ENCODE data around the gene ZNF333. TPM values are rescaled to one million over a fixed set of nuclear protein-coding genes. Genes with fewer than 3 reads are reported as not detected.
"Not testable (repeated sequence)": the region's sequence is repeated elsewhere in the genome, so short reads cannot be mapped to it uniquely, and the experiment has no call there.

Gene ZNF333
- total RNA-seq, 1 donor from 2014 or later, result 11.4 TPM

DNA sequence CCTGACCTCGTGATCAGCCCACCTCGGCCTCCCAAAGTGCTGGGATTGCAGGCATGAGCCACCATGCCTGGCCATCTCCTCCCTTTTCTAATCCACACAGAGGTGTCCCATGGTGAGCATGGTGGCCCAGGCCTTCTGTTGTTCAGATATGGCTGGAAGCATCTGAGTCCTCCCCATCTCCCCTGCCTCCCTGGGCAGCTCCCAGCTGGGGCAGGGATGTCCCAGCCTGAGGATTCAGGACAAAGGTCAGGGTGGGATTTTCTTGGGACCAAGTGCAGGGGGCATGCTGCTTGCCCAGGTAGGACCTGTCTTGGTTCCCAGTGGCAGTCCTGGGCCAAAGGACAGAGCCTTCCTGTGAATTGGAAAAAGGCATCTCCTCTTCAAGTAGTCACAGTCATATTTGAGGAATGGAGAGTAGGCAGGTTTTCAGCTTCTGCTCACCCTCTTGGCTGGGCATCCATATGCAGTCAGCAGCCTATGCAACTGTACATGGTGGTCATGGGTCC is 77.7 kb downstream of the ZNF333 start:
- intact Hi-C loops (cut with micrococcal nuclease), result no loop called here

DNA sequence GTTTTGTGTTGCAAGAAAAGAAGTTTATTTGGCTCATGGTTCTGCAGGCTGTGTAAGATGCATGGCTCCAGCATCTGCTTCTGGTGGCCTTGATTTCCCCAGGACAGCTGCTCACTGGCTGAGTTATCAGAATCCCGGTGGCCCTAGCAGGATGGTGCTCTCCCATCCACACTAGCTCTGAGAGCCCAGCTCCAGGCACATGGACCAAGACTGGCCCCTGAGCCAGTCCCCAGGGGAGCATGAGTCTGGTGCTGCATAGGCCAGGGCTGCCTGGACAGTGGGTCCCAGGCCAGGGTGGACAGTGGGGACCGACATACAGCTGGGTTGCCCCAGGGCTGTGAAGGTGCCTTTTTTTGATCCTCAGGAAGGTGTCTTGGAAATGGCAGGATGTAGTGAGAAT is 78.2 kb downstream of the ZNF333 start:
- intact Hi-C loops (cut with micrococcal nuclease), result no loop called here

DNA sequence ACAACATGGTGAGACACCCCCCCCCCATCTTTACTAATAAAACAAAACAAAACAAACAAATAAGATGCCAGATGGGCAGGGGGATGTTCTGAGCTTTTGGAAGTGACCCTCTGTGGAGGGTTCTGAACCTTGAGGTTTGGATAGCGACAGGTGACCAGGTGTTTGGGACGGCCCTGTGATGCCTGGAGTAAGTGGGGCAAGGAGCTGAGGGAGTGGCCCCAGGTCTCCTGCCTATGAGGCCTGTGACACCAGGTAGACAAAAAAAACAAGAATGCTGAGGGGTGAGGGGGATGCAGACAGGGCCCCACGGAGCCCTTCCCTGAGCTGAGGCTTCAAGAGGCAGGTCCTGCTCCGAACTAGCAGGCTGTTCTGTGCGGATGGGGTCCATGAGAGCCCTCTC is 79.4 kb downstream of the ZNF333 start:
- intact Hi-C loops (cut with micrococcal nuclease), result no loop called here

DNA sequence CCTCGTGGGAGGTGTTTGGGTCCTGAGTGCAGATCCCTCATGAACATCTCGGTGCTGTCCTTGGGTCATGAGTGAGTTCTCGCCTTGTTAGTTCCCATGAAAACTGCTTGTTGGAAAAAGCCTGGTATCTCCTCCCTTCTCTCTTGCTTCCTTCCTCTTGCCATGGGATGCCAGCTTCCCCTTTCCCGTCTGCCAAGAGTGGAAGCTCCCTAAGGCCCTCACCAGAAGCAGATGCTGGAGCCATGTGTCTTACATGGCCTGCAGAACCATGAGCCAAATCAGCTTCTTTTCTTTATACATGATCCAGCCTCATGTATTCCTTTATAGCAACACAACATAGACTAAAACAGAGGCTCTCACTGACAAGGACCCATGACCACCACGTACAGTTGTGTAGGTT is 80.3 kb downstream of the ZNF333 start:
- intact Hi-C loops (cut with micrococcal nuclease), result no loop called here

DNA sequence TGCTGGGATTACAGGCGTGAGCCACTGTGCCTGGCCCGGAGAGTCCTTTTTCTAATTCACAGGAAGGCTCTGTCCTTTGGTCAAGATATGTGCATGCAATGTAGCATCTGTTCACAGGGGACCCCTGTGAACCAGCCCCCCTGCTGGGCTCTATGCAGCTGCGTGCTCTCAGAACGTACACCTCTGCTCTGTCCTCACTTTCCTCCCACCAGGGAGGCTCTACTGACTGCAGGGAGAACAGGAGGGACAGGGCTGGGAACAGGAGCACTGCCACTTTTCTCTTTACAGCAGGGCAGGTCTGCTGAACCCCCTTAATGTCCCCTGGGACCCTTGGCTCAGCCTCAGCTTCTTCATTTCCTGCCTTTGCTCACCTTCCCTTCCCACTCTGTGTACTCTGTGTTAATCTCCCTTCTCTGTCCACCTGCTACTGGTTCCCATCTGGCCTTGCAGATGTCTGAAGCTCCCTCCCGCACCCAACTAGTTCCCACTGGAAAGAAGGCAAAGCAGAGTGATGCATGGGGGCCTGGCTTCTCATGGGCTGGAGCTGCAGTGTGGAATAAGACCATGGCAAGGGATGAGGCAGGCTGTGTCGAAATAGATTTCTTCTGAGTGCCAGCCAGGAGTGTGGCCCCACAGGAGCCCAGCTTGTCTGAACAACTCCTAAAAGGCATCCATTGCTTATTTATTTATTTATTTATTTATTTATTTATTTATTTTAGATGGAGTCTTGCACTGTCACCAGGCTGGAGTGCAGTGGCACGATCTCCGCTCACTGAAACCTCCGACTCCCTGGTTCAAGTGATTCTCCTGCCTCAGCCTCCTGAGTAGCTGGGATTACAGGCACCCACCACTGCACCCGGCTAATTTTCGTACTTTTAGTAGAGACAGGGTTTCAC is 81.3 kb downstream of the ZNF333 start:
- intact Hi-C loops (cut with micrococcal nuclease), result no loop called here

DNA sequence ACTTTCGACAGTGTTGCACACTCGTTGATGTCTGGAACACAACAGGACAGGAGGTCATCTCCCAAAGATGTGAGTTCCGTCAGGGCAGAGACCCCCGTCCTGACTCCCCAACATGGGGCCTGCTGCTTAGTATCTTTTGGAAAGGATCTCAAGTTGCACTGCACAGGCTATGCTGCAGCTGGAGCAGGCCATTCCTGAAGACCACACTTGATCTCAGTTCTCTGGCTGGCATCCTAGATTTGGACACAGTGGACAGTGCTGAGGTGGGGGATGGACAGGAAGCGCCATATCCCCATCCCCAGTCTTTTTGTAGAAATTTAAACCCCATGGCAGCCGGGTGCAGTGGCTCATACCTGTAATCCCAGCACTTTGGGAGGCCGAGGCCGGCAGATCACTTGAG is 82.6 kb downstream of the ZNF333 start:
- intact Hi-C loops (cut with micrococcal nuclease), result no loop called here

DNA sequence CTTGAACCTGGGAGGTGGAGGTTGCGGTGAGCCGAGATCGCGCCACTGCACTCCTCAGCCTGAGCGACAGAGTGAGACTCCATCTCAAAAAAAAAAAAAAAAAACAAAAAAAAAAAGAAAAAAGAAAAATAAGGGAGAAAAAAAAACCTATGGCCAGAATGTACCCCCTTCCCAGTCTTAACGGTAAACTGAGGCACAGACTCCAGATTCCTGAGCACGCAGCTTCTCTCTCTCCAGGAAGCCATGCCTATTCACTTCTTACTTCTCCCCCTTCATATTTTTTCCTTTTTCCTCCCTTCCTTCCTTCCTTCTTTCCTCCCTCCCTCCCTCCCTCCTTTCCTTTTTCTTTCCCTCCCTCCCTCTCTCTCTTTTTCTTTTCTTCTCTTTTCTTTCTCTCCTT is 83.1 kb downstream of the ZNF333 start:
- intact Hi-C loops (cut with micrococcal nuclease), result no loop called here

DNA sequence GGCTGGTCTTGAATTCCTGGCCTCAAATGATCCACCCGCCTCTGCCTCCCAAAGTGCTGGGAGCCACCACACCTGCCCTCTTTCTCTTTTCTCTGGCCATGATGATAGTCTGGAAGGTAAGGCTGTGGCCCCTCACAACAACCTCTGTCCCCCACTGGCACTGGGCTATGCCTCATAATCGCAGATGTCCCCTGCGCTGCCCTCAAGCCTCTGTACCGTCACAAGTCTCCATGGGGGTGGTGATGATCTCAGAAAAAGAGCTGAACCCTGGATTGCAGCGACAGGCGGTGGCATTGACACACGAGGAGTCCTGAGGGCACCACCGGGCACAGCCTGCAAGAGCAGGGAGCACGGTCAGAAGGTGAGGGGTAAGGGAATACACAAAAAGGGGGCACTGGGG is 83.9 kb downstream of the ZNF333 start:
- intact Hi-C loops (cut with micrococcal nuclease), result not testable (repeated sequence)

DNA sequence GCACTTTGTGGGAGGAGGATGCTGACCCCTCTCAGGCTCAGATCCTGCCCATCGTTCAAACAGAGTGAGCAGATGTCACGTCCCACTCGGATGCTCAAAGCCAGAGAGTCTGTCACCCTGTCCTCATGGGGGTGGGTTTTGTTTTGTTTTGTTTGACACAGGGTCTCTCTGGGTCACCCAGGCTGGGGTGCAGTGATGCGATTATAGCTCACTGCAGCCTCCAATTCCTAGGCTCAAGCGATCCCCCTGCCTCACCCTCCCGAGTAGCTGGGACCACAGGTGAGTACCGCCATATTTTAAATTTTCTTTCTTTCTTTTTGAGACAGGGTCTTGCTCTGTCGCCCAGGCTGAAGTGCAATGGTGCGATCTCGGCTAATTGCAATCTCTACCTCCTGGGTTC is 84.5 kb downstream of the ZNF333 start:
- intact Hi-C loops (cut with micrococcal nuclease), result no loop called here

DNA sequence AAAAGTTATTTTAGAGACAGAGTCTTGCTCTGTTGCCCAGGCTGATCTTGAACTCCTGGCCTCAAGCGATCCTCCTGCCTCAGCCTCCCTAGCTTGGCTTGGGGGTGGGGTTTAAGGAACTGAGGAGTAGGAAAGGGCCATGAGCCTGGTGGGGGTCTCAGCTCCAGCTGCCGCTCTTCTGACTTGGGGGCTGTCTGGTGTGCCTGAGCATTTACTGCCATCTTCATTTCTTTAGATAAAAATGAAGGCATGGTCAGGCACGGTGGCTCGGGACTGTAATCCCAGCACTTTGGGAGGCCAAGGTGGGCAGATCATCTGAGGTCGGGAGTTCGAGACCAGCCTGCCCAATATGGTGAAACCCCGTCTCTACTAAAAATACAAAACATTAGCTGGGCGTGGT is 85.5 kb downstream of the ZNF333 start:
- intact Hi-C loops (cut with micrococcal nuclease), result not testable (repeated sequence)

DNA sequence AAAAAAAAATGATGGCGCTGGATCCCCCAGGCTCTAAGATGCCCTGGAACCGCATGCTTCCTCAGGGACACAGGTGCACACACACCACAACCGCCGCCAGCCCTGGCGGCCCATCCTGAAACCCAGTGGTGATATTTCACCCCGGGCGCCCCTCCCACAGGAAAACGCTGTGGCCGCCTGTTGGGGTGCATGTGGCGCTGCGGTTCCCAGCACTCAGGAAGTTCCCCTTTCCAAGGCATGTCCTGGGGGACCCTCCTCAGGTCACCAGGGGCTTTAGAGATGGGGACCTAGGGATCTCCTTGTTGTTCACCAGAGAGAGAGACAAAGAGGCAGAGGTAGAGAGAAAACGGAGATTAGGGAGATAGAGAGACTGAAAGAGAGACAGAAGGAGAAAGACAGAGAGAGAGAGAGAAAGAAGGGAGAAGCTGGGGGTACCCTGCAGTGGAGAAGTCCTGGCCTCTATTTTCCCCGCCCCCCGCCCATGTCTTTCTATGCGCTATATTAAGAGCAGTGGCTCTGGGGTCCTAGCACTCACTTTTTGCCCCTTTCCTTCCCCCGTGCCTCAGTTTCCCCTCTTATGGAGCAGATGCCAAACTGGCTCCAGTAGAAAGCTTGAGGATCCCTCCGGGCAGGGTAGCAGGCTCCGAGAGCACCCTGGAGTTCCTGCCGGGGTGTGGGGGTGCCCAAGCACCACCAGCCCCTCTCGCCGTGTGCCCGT is 86.2 kb downstream of the ZNF333 start:
- intact Hi-C loops (cut with micrococcal nuclease), result no loop called here

DNA sequence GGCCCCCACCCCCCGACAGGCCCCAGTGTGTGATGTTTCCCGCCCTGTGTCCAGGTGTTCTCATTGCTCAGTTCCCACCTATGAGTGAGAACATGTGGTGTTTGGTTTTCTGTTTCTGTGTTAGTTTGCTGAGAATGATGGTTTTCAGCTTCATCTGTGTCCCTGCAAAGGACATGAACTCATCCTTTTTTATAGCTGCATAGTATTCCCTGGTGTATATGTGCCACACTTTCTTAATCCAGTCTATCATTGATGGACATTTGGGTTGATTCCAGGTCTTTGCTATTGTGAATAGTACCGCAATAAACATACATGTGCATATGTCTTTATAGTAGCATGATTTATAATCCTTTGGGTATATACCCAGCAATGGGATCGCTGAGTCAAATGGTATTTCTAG is 87.8 kb downstream of the ZNF333 start:
- intact Hi-C loops (cut with micrococcal nuclease), result not testable (repeated sequence)

DNA sequence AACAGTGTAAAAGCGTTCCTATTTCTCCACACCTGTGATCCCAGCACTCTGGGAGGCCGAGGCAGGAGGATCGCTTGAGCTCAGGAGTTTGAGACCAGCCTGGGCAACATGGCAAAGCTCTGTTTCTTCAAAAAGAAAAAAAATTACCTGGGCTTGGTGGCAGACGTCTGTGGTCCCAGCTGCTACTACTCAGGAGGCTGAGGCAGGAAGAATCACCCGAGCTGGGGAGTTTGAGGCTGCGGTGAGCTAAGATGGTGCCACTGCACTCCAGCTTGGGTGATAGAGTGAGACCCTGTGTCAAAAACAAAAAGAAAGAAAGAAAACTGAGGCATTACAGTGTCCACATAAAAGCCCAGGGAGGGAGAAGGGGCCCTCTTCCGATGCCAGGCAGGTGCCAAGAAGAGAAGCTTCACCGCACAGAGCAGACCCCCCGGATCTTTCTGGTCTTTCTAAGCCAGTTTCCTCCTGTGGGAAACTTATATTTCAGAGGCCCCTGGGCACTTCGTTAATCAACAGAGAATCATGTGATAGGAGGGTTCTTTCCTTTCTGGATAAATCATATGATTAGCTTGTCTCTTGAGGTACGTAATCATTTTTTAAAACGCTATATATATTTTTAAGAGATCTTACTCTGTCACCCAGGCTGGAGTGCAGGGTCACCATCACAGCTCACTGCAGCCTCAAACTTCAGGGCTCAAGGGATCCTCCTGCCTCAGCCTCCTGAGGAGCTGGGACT is 88.4 kb downstream of the ZNF333 start, which contains the start of gene ADGRE2:
ADGRE2 (minus strand) TSS at position 451 of the 736 bp plus-strand sequence. CDS start 1,804 bp downstream, outside the sequence.
- intact Hi-C loops (cut with micrococcal nuclease), result not testable (repeated sequence)

DNA sequence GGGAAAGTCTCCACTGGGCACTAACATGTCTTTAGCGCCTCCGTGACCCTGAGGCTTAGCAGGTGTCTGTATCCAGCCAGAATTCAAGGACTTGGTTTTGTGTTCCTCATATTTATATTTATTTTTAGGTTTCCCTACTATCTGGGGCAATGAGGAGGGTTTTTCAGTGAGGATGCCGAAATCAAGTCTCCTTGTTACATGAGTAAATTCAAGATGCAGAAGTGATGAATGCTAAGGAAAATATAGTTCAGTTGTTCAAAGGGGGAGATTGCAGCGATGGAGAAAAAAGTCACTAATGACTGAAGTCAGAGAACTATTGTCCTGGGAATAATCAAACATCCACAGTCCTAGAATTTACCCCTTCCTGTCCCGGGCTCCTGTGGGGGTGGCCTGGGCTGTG is 89.3 kb downstream of the ZNF333 start:
- intact Hi-C loops (cut with micrococcal nuclease), result no loop called here

DNA sequence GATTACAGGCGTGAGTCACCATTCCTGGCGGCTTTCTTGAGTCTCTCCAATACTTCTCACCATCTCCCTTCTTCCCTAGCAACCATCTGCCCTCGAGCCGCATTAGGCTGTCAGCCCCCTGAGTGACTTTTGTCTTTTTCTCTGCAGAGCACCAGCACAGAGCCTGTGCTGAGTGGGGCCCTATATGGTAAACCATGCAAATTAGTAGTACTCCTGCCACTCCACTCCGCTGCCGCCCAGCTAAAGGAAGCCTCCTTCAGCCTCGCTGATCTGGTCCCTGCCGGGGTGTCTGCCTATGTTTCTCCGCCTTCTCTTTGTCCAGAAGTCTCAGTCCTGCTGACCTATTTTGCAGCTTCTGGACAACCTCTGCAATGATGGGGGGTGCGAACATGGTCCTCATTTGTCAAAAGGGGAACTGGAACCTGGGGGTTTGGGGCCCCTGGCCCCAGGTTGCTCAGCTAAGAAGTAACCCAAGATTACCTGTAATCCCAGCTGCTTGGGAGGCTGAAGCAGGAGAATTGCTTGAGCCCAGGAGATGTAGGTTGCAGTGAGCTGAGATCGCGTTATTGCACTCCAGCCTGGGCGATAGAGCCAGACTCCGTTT is 90.9 kb downstream of the ZNF333 start:
- intact Hi-C loops (cut with micrococcal nuclease), result not testable (repeated sequence)

DNA sequence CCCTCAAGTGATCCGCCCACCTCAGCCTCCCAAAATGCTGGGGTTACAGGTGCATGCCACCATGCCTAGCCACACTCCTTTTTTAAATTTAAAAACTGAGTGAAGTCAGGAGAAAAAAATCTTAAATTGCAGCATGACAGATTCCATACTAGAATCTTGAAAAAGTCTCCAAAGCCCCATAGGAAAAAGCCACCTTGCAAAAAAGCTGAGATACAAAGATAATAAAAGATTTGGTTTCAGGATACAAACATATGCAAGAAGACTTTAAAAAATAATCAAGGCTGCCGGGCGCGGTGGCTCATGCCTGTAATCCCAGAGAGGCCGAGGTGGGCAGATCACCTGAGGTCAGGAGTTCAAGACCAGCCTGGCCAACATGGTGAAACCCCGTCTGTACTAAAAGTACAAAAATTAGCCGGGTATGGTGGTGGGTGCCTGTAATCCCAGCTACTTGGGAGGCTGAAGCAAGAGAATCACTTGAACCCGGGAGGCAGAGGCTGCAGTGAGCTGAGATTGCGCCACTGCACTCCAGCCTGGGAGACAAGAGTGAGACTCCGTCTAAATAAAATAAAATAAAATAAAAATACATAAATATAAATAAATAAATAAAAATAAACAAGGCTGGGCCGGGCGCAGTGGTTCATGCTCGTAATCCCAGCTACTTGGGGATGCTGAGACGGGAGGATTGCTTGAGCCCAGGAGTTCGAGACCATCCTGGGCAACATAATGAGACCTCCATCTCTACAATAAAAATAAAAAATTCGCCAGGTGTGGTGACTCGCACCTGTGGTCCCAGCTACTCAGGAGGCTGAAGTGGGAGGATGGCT is 92.1 kb downstream of the ZNF333 start:
- intact Hi-C loops (cut with micrococcal nuclease), result not testable (repeated sequence)

DNA sequence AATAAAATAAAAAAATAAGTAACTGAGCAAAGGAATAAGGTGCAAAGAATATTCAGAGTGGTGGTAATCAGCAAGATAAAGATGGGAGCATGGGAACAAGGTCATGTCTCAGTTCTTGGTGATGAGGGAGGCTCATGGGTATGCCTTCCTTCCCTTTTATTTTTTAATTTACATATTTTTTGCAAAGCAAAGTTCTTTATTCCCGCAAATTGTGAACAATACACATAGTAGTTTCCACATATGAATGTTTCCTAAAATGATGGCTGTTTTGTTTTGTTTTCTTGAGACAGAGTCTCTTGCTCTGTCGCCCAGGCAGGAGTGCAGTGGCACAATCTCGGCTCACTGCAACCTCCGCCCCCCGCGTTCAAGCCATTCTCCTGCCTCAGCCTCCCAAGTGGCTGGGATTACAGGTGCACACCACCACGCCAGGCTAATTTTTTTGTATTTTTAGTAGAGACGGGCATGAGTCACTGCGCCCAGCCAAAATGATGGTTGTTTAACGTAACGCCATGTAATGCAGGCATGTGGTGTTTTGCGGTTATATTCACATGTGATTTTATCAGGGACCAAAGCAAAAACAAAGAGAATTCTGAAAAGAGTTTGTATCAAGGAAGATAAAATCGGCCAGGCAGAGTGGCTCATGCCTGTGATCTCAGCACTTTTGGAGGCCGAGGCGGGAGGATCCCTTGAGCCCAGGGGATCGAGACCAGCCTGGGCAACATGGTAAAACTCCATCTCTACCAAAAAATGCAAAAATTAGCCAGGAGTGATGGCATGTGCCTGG is 93.0 kb downstream of the ZNF333 start:
- intact Hi-C loops (cut with micrococcal nuclease), result no loop called here

All from T-helper 2 cell treated with Interferon-gamma antibody and Interleukin-4, amounts not matched to agents 100 ng/mL and 5 ng/mL, for 36 hours (primary cell).